HEK293 (cell line): Measurements from ENCODE around the gene RPS6KA1.

Experiments
- CTCF ChIA-PET: fragments of 350-600 bp; formaldehyde crosslinking; extraction: SDS; loops from one replicate; lab custom pipeline; 2021; ENCODE audit warnings: antibody characterized with exemption; lab: Yijun Ruan, JAX
- POLR2A ChIA-PET: fragments of 300-600 bp; formaldehyde crosslinking; extraction: SDS; loops from one replicate; lab custom pipeline; 2020; ENCODE audit warnings: antibody characterized with exemption, inconsistent platforms; lab: Yijun Ruan, JAX
- H3K27ac ChIP-seq: fragments of 200-500 bp; sonication (Bioruptor generic); 2 replicates; pipeline ENCODE4 v1.5.1; 2014; ENCODE audit warnings: low read depth, low read length, control low read depth, inconsistent platforms; ENCODE audit errors: extremely low read depth
- H3K36me3 ChIP-seq, 2 experiments: fragments of 200-500 bp in 1 of 2; sonication (Bioruptor generic) in 1 of 2; 1 replicate in 1 of 2; 2 replicates in 1 of 2; pipeline ENCODE4 v1.5.1; 2014 to 2017; ENCODE audit warnings: inconsistent platforms in 2 of 2, low read length in 2 of 2; ENCODE audit not compliant: control insufficient read depth in 2 of 2, insufficient read depth in 1 of 2
- H3K4me1 ChIP-seq: fragments of 200-500 bp; sonication (Bioruptor generic); 2 replicates; pipeline ENCODE4 v1.5.1; 2014; ENCODE audit warnings: mild to moderate bottlenecking, low read length, inconsistent platforms; ENCODE audit not compliant: control insufficient read depth, insufficient read depth
- H3K4me3 ChIP-seq: 2 replicates; pipeline ENCODE4 v1.5.1; 2011; ENCODE audit warnings: low read depth, mild to moderate bottlenecking, control low read depth, low read length, moderate library complexity
- H3K9me3 ChIP-seq: fragments of 200-500 bp; sonication (Bioruptor generic); 2 replicates; pipeline ENCODE4 v1.5.1; 2014; ENCODE audit warnings: low read depth, low read length, inconsistent platforms; ENCODE audit not compliant: control insufficient read depth, insufficient read depth
- GLIS1 ChIP-seq: fragments of 450-650 bp; formaldehyde crosslinking; IDR thresholded peaks from 2 replicates; pipeline ENCODE4 v1.5.1; 2016; ENCODE audit warnings: missing biosample characterization, missing genetic modification characterization
- MZF1 ChIP-seq: fragments of 450-650 bp; formaldehyde crosslinking; IDR thresholded peaks from 2 replicates; pipeline ENCODE4 v1.5.1; 2017; ENCODE audit warnings: missing biosample characterization, missing genetic modification characterization, borderline replicate concordance
- SP3 ChIP-seq: fragments of 450-650 bp; formaldehyde crosslinking; IDR thresholded peaks from 2 replicates; pipeline ENCODE4 v1.5.1; 2016; ENCODE audit warnings: missing biosample characterization, missing genetic modification characterization
- ZNF155 ChIP-seq: fragments of 450-650 bp; formaldehyde crosslinking; IDR thresholded peaks from 2 replicates; pipeline ENCODE4 v1.5.1; 2016; ENCODE audit warnings: missing biosample characterization, missing genetic modification characterization
- ZNF2 ChIP-seq: fragments of 450-650 bp; formaldehyde crosslinking; IDR thresholded peaks from 2 replicates; pipeline ENCODE4 v1.5.1; 2016; ENCODE audit warnings: missing biosample characterization, missing genetic modification characterization
- ZNF239 ChIP-seq: fragments of 450-650 bp; formaldehyde crosslinking; IDR thresholded peaks from 2 replicates; pipeline ENCODE4 v1.5.1; 2016; ENCODE audit warnings: missing biosample characterization, missing genetic modification characterization
- ZNF266 ChIP-seq: fragments of 450-650 bp; formaldehyde crosslinking; IDR thresholded peaks from 2 replicates; pipeline ENCODE4 v1.5.1; 2016; ENCODE audit warnings: missing biosample characterization, missing genetic modification characterization, low read depth
- ZNF530 ChIP-seq: fragments of 450-650 bp; formaldehyde crosslinking; IDR thresholded peaks from 2 replicates; pipeline ENCODE4 v1.5.1; 2016; ENCODE audit warnings: low read depth, missing biosample characterization, missing genetic modification characterization
- ZNF654 ChIP-seq: fragments of 450-650 bp; formaldehyde crosslinking; IDR thresholded peaks from 2 replicates; pipeline ENCODE4 v1.5.1; 2016; ENCODE audit warnings: low read depth, missing biosample characterization, missing genetic modification characterization
- ZNF768 ChIP-seq: fragments of 450-650 bp; formaldehyde crosslinking; IDR thresholded peaks from 2 replicates; pipeline ENCODE4 v1.5.1; 2018; ENCODE audit warnings: missing biosample characterization, mild to moderate bottlenecking, missing genetic modification characterization
- ZNF791 ChIP-seq: fragments of 450-650 bp; formaldehyde crosslinking; IDR thresholded peaks from 2 replicates; pipeline ENCODE4 v1.5.1; 2016; ENCODE audit warnings: missing biosample characterization, missing genetic modification characterization
- TF ChIP-seq, protein P1 (sequence below): fragments of 450-650 bp; formaldehyde crosslinking; IDR thresholded peaks from 2 replicates; pipeline ENCODE4; 2016; ENCODE audit warnings: missing biosample characterization, missing genetic modification characterization
- TF ChIP-seq, protein P2 (sequence below): fragments of 450-650 bp; formaldehyde crosslinking; IDR thresholded peaks from 2 replicates; pipeline ENCODE4 v1.5.1; 2017; ENCODE audit warnings: missing biosample characterization, missing genetic modification characterization
- TF ChIP-seq, protein P3 (sequence below): fragments of 450-650 bp; formaldehyde crosslinking; conservative IDR thresholded peaks from 2 replicates; pipeline ENCODE4 v1.5.1; 2016; ENCODE audit warnings: low read depth, missing biosample characterization, missing genetic modification characterization

The RPS6KA1 gene

DNA sequence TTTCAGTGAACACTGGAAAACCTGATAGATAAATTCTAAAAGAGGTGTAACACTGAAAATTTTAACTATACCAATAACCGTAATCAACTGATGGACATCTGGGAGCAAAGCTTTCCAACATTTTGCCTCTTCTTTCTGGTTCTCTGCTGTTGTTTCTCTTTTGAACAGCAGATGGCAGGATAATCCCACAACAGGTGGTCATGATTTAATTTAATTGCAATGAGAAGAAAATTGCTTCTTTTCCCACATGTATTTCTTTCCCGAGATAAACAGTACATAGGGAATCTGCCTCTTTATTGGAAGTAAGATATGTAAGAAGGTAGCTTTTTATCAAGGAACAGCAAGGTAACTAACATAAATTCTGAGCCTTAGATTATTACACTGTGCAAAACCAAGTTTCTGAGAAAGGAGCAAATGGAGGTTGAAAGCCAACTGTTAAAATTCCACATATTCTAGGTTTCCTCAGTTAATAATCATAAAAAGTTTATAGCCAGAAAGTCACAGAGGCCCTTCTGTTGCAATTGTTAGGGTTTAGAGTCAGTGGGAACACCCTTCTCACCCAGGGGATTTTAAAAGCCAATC lies 72.9 kb downstream of the RPS6KA1 start (continued):
- TF ChIP-seq, protein P1, sequence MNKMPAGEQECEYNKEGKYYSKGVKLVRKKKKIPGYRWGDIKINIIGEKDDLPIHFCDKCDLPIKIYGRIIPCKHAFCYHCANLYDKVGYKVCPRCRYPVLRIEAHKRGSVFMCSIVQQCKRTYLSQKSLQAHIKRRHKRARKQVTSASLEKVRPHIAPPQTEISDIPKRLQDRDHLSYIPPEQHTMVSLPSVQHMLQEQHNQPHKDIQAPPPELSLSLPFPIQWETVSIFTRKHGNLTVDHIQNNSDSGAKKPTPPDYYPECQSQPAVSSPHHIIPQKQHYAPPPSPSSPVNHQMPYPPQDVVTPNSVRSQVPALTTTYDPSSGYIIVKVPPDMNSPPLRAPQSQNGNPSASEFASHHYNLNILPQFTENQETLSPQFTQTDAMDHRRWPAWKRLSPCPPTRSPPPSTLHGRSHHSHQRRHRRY, result no peak
- no peak for TF ChIP-seq ZNF768

DNA sequence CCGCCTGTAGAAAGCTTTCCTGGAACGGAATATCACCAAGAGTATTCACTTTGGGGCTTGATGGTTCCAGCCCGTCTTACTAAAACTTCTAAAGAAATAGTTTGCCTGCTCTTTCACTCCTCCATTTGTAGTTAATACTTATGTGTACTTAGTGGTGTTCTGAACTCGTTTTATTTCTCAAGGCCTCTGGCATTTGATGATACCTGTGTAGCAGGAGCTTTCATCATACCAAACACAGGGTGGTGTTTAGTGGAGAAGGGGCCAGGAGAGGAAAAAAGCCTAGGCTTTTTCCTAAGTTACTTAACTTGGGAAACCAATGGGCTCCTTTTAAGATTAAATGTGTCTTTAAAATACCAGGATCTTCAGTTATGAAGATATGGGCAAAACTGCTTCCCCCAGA lies 74.3 kb downstream of the RPS6KA1 start:
- CTCF ChIA-PET, result interaction anchor here (0.6 to 10.6 kb wide), 16 partner anchors 10 to 275 kb away, joined by 3 to 281 read pairs (median 6); partner anchors contain the start of genes PIGV and SFN
- no peaks in the 10 kb centered on the region for H3K9me3 ChIP-seq
- TF ChIP-seq, protein P2, sequence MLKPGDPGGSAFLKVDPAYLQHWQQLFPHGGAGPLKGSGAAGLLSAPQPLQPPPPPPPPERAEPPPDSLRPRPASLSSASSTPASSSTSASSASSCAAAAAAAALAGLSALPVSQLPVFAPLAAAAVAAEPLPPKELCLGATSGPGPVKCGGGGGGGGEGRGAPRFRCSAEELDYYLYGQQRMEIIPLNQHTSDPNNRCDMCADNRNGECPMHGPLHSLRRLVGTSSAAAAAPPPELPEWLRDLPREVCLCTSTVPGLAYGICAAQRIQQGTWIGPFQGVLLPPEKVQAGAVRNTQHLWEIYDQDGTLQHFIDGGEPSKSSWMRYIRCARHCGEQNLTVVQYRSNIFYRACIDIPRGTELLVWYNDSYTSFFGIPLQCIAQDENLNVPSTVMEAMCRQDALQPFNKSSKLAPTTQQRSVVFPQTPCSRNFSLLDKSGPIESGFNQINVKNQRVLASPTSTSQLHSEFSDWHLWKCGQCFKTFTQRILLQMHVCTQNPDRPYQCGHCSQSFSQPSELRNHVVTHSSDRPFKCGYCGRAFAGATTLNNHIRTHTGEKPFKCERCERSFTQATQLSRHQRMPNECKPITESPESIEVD (tag by site-specific recombination), result no peak
- TF ChIP-seq ZNF791 (tag by site-specific recombination) (no peak), ZNF2 (tag by site-specific recombination) (no peak), ZNF654 (tag by site-specific recombination) (no peak), MZF1 (tag by site-specific recombination) (no peak), ZNF266 (tag by site-specific recombination) (no peak), GLIS1 (tag by site-specific recombination) (no peak)
- TF ChIP-seq, all 188 proteins: peak for 0
- Histone ChIP-seq H3K4me1 (no peaks in the 10 kb centered on the region), H3K36me3 (no peaks in the 10 kb centered on the region), H3K27ac (no peak overlapping the region), H3K4me3 (no peak overlapping the region)
- POLR2A ChIA-PET, result interaction anchor here (1.6 to 2.1 kb wide), 2 partner anchors 184 to 186 kb away, joined by 4 to 7 read pairs; partner anchors contain the start of gene PIGV

DNA sequence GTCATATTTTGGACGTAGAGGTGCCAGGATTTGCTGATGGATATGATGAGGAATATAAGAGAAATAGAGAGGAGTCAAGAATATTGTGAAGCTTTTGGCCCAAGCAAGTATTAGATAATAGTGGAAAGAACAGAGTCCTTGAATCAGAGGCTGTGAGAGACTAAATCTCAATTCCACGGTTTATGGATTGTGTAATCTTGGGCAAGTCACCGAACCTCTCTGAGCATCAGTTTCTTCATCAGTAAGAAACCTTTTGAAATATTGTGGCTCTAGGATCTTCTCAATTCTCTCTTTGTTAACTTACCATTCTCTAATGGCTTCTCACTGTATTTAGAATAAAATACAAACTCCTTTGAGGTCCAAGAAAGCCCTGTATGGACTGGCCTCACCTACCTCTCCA lies 77.6 kb downstream of the RPS6KA1 start:
- CTCF ChIA-PET, result interaction anchor here (1.0 to 10.6 kb wide), 3 partner anchors 29 to 183 kb away, joined by 3 to 281 read pairs (median 5); partner anchors contain the start of gene PIGV
- Histone ChIP-seq H3K36me3 (no peaks in the 10 kb centered on the region), H3K9me3 (no peaks in the 10 kb centered on the region), H3K27ac (no peak overlapping the region), H3K4me3 (no peak overlapping the region), H3K4me1 (no peaks in the 10 kb centered on the region)
- TF ChIP-seq ZNF239 (tag by site-specific recombination) (no peak), ZNF155 (tag by site-specific recombination) (no peak), ZNF2 (tag by site-specific recombination) (no peak), SP3 (tag by site-specific recombination) (no peak), ZNF530 (tag by site-specific recombination) (no peak)
- TF ChIP-seq, protein P3, sequence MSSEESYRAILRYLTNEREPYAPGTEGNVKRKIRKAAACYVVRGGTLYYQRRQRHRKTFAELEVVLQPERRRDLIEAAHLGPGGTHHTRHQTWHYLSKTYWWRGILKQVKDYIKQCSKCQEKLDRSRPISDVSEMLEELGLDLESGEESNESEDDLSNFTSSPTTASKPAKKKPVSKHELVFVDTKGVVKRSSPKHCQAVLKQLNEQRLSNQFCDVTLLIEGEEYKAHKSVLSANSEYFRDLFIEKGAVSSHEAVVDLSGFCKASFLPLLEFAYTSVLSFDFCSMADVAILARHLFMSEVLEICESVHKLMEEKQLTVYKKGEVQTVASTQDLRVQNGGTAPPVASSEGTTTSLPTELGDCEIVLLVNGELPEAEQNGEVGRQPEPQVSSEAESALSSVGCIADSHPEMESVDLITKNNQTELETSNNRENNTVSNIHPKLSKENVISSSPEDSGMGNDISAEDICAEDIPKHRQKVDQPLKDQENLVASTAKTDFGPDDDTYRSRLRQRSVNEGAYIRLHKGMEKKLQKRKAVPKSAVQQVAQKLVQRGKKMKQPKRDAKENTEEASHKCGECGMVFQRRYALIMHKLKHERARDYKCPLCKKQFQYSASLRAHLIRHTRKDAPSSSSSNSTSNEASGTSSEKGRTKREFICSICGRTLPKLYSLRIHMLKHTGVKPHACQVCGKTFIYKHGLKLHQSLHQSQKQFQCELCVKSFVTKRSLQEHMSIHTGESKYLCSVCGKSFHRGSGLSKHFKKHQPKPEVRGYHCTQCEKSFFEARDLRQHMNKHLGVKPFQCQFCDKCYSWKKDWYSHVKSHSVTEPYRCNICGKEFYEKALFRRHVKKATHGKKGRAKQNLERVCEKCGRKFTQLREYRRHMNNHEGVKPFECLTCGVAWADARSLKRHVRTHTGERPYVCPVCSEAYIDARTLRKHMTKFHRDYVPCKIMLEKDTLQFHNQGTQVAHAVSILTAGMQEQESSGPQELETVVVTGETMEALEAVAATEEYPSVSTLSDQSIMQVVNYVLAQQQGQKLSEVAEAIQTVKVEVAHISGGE, result no peak
- TF ChIP-seq, protein P1, result no peak
- POLR2A ChIA-PET, result no interaction called here
